Fibroblast of villous mesenchyme (primary cell): ENCODE measurements around the gene GPRC6A. TPM values are rescaled to one million over a fixed set of nuclear protein-coding genes. Genes with fewer than 3 reads are reported as not detected.
A peak's percentile ranks its signal among the peaks of the same experiment; 100 is the strongest.
"Not testable (repeated sequence)": the region's sequence is repeated elsewhere in the genome, so short reads cannot be mapped to it uniquely, and the experiment has no call there.

Experiments
- DNase-seq: peaks from one replicate; pipeline ENCODE4 v3.0.0-alpha.2; 2010; ENCODE audit warnings: low read depth
- H3K4me3 ChIP-seq: 2 replicates; pipeline ENCODE4 v1.5.1; 2011; ENCODE audit warnings: low read depth, mild to moderate bottlenecking, low read length
- CTCF ChIP-seq: IDR thresholded peaks from 2 replicates; pipeline ENCODE4 v1.5.1; 2012; ENCODE audit warnings: low read depth, mild to moderate bottlenecking, low read length; ENCODE audit not compliant: insufficient read depth
- total RNA-seq: library from RNA; depleted of rRNA; stranded (reverse); fragments of >200 nt; gene quantifications from 2 replicates; pipeline ENCODE4 v1.2.3, GENCODE V29; 2012

GPRC6A gene
- total RNA-seq, 1 donor: not detected

- DNase-seq: no peak
- no peak for TF ChIP-seq CTCF
- no peak overlapping the region for H3K4me3 ChIP-seq
Measured at GRCh38 chr6:116859264-116859663, 30.4 kb upstream of the GPRC6A start.

- no peak for DNase-seq
- no peak overlapping the region for H3K4me3 ChIP-seq
- TF ChIP-seq CTCF: no peak
Measured at GRCh38 chr6:116858060-116858459, 29.2 kb upstream of the GPRC6A start.

GRCh38 chr6:116847227-116847626 is 18.3 kb upstream of the GPRC6A start:
- H3K4me3 ChIP-seq: no peak overlapping the region
- DNase-seq: peak; percentile 43
- TF ChIP-seq CTCF: peak; percentile 18

- peak; percentile 32 for DNase-seq
- no peak overlapping the region for H3K4me3 ChIP-seq
- no peak for TF ChIP-seq CTCF
Measured at GRCh38 chr6:116842459-116842858, 13.6 kb upstream of the GPRC6A start.

- TF ChIP-seq CTCF: no peak
- DNase-seq: peak; percentile 14
- H3K4me3 ChIP-seq: no peak overlapping the region
Measured at GRCh38 chr6:116840091-116840490, 11.2 kb upstream of the GPRC6A start.

GRCh38 chr6:116836606-116837342 is 7.9 kb upstream of the GPRC6A start:
- no peak for DNase-seq
- no peak overlapping the region for H3K4me3 ChIP-seq
- TF ChIP-seq CTCF: no peak

- not testable (repeated sequence) for H3K4me3 ChIP-seq, DNase-seq
Measured at GRCh38 chr6:116834526-116834925, 5.6 kb upstream of the GPRC6A start.
